NT2/D1 (cell line): ENCODE data around the gene HNMT.

Experiments
- DNase-seq: peaks from one replicate; pipeline ENCODE4 v3.0.0-alpha.2; 2011; ENCODE audit warnings: low read depth, low spot score
- H3K27me3 ChIP-seq: 2 replicates; pipeline ENCODE4 v1.6.0; 2011; ENCODE audit warnings: mild to moderate bottlenecking; ENCODE audit not compliant: insufficient read length, insufficient read depth
- H3K36me3 ChIP-seq: 2 replicates; pipeline ENCODE4 v1.6.1; 2011; ENCODE audit warnings: mild to moderate bottlenecking, low read length, mixed read lengths; ENCODE audit not compliant: insufficient read depth, insufficient read length
- H3K4me1 ChIP-seq: 2 replicates; pipeline ENCODE4 v1.5.1; 2011; ENCODE audit not compliant: insufficient read depth, insufficient read length
- H3K4me3 ChIP-seq: 2 replicates; pipeline ENCODE4 v1.5.1; 2011; ENCODE audit warnings: low read depth; ENCODE audit not compliant: insufficient read length
- H3K9ac ChIP-seq: 2 replicates; pipeline ENCODE4 v1.6.0; 2011; ENCODE audit warnings: low read depth; ENCODE audit not compliant: insufficient read length
- H3K9me3 ChIP-seq: 2 replicates; pipeline ENCODE4 v1.5.1; 2011; ENCODE audit warnings: mild to moderate bottlenecking, low read length; ENCODE audit not compliant: insufficient read depth
- SUZ12 ChIP-seq: IDR thresholded peaks from 2 replicates; pipeline ENCODE4 v1.6.1; 2011; ENCODE audit not compliant: insufficient read length, insufficient read depth; ENCODE audit errors: extremely low read depth
- YY1 ChIP-seq: IDR thresholded peaks from 2 replicates; pipeline ENCODE4 v1.6.1; 2011; ENCODE audit not compliant: insufficient read length, insufficient read depth
- ZNF274 ChIP-seq: IDR thresholded peaks from 2 replicates; pipeline ENCODE4 v1.6.1; 2011; ENCODE audit warnings: mild to moderate bottlenecking, low read depth, low read length

HNMT gene

DNA sequence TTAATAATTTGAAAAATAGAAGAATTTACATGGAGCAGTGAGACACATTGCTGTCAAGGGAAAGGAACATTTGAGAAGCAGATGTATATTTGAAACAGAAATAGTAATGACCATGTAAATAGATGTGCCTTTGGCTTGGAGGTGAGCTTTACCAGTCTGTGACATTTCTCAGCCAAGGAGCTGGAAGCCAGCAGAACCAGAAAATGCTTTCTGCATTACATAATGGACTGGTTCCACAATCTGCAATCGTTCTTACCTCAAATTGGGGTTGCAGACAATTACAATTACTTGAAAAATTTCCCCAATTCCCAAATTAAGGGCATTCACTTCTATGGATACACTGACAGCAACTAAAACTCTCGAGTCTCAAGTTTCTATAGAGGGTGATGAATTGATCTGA lies 59.7 kb downstream of the HNMT start:
- no peak for DNase-seq
- Histone ChIP-seq H3K27me3 (no peaks in the 10 kb centered on the region), H3K4me3 (no peak overlapping the region), H3K9me3 (no peaks in the 10 kb centered on the region), H3K9ac (no peak overlapping the region), H3K36me3 (no peaks in the 10 kb centered on the region), H3K4me1 (no peaks in the 10 kb centered on the region)
- no peak for TF ChIP-seq ZNF274
- no peak for TF ChIP-seq YY1
- no peak for TF ChIP-seq SUZ12

DNA sequence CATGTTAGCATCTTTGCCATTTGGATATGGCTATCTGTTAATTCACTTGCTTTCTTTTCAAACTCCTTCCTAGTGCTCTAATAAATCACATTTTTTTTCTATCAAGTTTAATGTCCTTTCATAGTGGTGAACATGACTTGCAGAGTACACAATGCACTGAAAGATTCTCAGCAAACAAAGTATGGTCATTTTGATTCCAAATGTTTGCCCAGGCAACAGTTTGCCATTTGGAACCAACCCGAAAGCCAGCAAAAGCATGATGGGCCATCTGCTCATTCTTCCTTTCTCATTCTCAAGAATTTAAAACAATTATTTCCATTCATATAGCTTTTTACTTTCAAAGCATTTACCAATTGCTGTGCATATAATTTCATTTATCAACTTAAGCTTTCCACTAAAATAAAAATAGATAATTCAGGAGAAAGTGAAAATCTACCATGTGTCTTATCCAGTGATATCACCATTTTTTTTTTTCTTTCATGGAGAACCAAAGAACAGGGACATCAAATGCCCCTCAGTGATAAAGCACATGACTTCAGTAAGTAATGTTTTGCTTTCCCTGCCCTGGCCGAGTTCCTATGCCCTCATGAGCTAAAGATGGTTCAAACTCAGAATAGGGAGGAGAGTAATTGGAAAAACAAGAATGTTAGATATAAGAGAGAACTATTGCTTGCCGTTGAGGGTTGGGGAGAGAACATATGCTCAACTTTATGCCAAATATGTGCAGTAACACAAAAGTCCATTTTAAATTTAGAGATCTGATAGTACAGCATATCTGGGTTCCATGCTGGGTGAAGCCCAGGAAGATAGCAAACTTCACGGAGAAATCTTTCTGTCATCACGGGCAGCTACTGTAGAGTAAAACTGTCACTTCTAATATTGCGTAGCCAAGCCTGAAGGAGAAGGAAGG lies 62.1 kb downstream of the HNMT start:
- TF ChIP-seq YY1 (no peak), ZNF274 (no peak), SUZ12 (no peak)

DNA sequence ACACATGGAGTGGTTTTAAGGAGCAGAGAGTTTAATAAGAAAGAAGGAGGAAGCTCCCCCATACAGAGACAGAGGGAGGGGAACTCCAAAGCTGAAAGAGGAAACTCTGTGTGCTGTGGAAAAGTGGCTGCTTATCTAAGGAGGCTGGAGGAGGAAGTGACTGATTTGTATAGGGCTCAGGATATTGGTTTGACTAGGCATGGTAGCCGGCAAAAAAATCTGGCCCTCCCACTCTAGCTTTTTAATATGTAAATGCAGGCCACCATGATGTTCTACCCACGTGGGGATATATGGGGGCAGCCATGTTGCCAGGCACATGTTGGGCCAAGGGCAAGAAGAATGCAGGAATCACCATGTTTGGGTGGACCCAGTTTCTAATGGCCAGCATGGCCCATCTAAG lies 64.3 kb downstream of the HNMT start:
- no peak overlapping the region for H3K4me3 ChIP-seq
- H3K9me3 ChIP-seq: no peaks in the 10 kb centered on the region
- H3K9ac ChIP-seq: no peak overlapping the region
- no peaks in the 10 kb centered on the region for H3K27me3 ChIP-seq
- H3K36me3 ChIP-seq: no peaks in the 10 kb centered on the region
- TF ChIP-seq ZNF274 (no peak), SUZ12 (no peak), YY1 (no peak)
- DNase-seq: no peak
- H3K4me1 ChIP-seq: no peaks in the 10 kb centered on the region

More for the DNA sequence above, 62.1 kb downstream of the HNMT start:
- no peaks in the 10 kb centered on the region for H3K36me3 ChIP-seq
- H3K27me3 ChIP-seq: no peaks in the 10 kb centered on the region
- H3K4me3 ChIP-seq: no peak overlapping the region
- H3K9ac ChIP-seq: no peak overlapping the region
- DNase-seq: no peak
- no peaks in the 10 kb centered on the region for H3K4me1 ChIP-seq
- no peaks in the 10 kb centered on the region for H3K9me3 ChIP-seq

DNA sequence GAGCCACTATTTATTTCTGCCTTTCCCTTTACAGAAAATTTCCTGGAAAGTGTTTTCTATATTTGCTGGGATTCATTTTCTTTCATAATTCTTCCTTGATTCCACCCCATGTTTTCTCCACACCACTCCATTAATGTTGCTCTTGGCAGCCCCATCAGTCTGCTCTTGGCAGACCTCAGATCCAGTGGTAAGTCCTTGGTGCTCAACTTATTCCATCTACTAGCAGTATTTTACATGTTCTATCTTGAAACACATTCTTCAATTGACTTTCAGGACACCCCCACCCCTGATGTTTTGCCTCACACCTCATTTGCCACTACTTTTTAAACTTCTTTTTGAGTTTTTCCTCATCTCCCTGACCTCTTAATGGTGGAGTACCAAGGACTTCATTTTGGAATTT lies 65.0 kb downstream of the HNMT start:
- H3K4me3 ChIP-seq: no peak overlapping the region
- no peaks in the 10 kb centered on the region for H3K36me3 ChIP-seq
- TF ChIP-seq ZNF274: no peak
- no peak for DNase-seq
- H3K4me1 ChIP-seq: no peaks in the 10 kb centered on the region
- no peaks in the 10 kb centered on the region for H3K9me3 ChIP-seq
- no peak overlapping the region for H3K9ac ChIP-seq
- H3K27me3 ChIP-seq: no peaks in the 10 kb centered on the region

DNA sequence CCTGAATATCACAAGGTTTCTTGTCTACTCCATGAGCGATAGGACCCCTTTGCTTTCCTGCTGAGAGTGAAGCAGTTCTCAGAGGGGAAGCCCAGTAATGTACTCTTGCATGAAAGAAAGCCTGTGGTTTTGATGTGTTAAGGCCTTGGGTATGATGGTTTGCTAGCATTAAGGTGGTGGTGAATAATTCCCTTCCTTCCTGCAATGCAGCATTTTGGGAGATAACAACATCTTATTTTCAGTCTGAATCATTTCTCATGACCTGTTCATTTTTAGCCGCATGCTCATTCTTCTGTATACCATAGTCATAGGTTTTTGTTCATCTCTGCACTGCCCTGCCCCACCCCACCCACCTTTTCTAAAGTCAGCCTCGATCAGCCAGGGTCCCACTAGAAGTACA lies 66.2 kb downstream of the HNMT start:
- Histone ChIP-seq H3K27me3 (no peaks in the 10 kb centered on the region), H3K36me3 (no peaks in the 10 kb centered on the region), H3K4me3 (no peak overlapping the region)

DNA sequence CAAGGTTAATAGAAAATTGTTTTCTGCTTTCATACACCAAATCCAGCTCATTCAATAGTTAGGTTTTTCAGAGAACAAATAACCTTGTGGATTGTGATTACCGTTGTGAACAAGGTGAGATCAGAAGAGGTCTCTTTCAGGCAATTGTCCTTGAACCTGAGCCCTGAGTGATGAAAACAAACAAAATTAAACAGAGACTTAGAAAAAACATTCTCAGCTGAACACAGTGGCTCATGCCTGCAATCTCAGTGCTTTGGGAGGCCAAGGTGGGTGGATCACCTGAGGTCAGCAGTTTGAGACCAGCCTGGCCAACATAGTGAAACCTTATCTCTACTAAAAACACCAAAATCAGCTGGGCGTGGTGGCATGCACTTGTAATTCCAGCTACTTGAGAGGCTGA lies 68.1 kb downstream of the HNMT start:
- Histone ChIP-seq H3K27me3 (no peaks in the 10 kb centered on the region), H3K4me1 (no peaks in the 10 kb centered on the region), H3K36me3 (no peaks in the 10 kb centered on the region), H3K9me3 (no peaks in the 10 kb centered on the region), H3K4me3 (no peak overlapping the region), H3K9ac (no peak overlapping the region)
- no peak for TF ChIP-seq SUZ12
- TF ChIP-seq ZNF274: no peak
- TF ChIP-seq YY1: no peak
- no peak for DNase-seq

More for the DNA sequence above, 66.2 kb downstream of the HNMT start:
- DNase-seq: no peak
- no peaks in the 10 kb centered on the region for H3K4me1 ChIP-seq
- H3K9me3 ChIP-seq: no peaks in the 10 kb centered on the region
- H3K9ac ChIP-seq: no peak overlapping the region
- no peak for TF ChIP-seq ZNF274
- no peak for TF ChIP-seq SUZ12
- TF ChIP-seq YY1: no peak

DNA sequence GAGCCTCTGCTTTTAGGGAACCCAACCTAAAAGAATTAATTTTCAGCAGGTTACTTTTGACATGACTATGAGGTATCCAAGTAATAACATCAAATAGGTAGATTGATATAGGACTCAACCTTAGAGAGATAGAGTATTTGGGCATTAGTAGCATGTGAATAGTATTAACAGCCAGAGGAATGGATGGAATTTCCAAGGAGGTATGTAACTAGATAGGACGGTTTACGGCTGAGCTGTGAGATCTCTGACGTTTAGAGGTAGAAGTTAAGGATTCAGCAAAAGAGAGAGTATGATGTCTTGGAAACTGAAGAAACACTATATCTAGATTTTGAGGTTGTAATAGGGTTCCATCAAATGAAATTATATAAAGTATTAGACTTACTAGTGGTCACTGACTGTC lies 70.3 kb downstream of the HNMT start:
- no peak for DNase-seq
- Histone ChIP-seq H3K4me3 (no peak overlapping the region), H3K9me3 (no peaks in the 10 kb centered on the region), H3K9ac (no peak overlapping the region), H3K4me1 (no peaks in the 10 kb centered on the region), H3K36me3 (no peaks in the 10 kb centered on the region), H3K27me3 (no peaks in the 10 kb centered on the region)
- TF ChIP-seq YY1: no peak
- TF ChIP-seq SUZ12: no peak
- no peak for TF ChIP-seq ZNF274
